GM18861 (cell line): ENCODE results near the gene ACY1.

Experiments used
- ATAC-seq: cut with Tn5 transposase; IDR thresholded peaks from one replicate; pipeline ENCODE4 v1.9.1; 2021; ENCODE audit not compliant: unreplicated experiment

ACY1 gene

GRCh38 chr3:52004163-52004787 lies 20.9 kb downstream of the ACY1 start:
- no peak for ATAC-seq

GRCh38 chr3:52004906-52005395 lies 21.6 kb downstream of the ACY1 start:
- no peak for ATAC-seq

- no peak for ATAC-seq
These were observed 22.2 kb downstream of the ACY1 start for GRCh38 chr3:52005571-52005986.

- ATAC-seq = no peak
These were observed 22.9 kb downstream of the ACY1 start for GRCh38 chr3:52006017-52006819.

GRCh38 chr3:52006820-52007133 lies 23.4 kb downstream of the ACY1 start:
- no peak for ATAC-seq

- no peak for ATAC-seq
These were observed 24.0 kb downstream of the ACY1 start for GRCh38 chr3:52007291-52007690.

GRCh38 chr3:52010431-52010830 lies 27.1 kb downstream of the ACY1 start:
- ATAC-seq = no peak

GRCh38 chr3:52012699-52013098 lies 29.4 kb downstream of the ACY1 start:
- ATAC-seq = no peak

- ATAC-seq = no peak
These were observed 30.7 kb downstream of the ACY1 start for GRCh38 chr3:52013802-52014598.

GRCh38 chr3:52014613-52015012 lies 31.3 kb downstream of the ACY1 start:
- no peak for ATAC-seq

- no peak for ATAC-seq
These were observed 32.3 kb downstream of the ACY1 start for GRCh38 chr3:52015438-52016228.

GRCh38 chr3:52017586-52017985 lies 34.3 kb downstream of the ACY1 start:
- ATAC-seq = no peak

- ATAC-seq = no peak
These were observed 35.1 kb downstream of the ACY1 start for GRCh38 chr3:52018319-52019000.

- ATAC-seq = no peak
These were observed 36.2 kb downstream of the ACY1 start for GRCh38 chr3:52019352-52020080.

- no peak for ATAC-seq
These were observed 37.5 kb downstream of the ACY1 start for GRCh38 chr3:52020796-52021195.

GRCh38 chr3:52021489-52022268 lies 38.3 kb downstream of the ACY1 start:
- ATAC-seq = no peak

GRCh38 chr3:52022323-52023100 lies 39.2 kb downstream of the ACY1 start:
- ATAC-seq = no peak

GRCh38 chr3:52023101-52023770 lies 39.9 kb downstream of the ACY1 start:
- no peak for ATAC-seq
